GM18517 (cell line): ENCODE results near the gene TTLL9.
"Not testable (repeated sequence)": the region's sequence is repeated elsewhere in the genome, so short reads cannot be mapped to it uniquely, and the experiment has no call there.

Experiments used
- ATAC-seq: cut with Tn5 transposase; IDR thresholded peaks from one replicate; pipeline ENCODE4 v1.9.1; 2021; ENCODE audit warnings: mild to moderate bottlenecking, moderate library complexity; ENCODE audit not compliant: unreplicated experiment

Gene TTLL9, protein sequence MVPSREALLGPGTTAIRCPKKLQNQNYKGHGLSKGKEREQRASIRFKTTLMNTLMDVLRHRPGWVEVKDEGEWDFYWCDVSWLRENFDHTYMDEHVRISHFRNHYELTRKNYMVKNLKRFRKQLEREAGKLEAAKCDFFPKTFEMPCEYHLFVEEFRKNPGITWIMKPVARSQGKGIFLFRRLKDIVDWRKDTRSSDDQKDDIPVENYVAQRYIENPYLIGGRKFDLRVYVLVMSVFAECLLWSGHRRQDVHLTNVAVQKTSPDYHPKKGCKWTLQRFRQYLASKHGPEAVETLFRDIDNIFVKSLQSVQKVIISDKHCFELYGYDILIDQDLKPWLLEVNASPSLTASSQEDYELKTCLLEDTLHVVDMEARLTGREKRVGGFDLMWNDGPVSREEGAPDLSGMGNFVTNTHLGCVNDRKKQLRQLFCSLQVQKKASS

DNA sequence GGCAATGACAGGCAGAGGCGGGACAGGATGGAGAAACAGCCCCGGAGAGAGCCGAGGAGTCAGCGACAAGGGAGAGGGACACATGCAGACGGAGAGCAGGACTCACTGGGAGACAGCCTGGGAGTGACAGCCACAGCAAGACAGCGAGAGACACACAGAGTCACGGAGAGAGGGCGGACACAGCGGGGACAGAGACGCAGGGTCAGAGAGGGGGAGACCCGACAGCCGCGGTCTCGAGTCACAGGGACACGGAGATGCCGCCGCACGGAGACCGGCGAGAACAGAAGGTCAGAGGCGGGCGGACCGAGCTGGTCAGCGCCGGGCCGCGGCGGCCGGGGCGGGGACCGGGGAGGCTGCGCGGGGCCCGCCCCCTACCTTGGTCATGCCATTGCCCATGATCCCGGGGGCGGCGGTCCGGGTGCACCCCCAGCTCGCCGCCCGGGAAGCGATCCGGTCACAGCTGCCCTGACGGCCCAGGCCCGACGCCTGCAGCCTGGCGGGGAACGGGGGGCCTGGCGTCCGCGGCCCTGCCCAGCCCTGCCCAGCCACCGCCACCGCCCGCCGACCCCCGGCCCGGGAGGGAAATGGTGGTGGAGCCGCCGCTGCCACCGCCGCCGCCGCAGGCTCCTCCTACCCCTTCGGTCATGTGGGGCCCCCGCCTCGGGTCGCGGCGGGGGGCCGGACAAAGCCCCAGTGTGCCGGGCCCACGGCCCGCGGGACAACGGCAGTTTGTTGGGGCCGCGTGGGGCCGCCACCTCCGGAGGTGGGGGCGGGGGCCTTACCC, at the start of gene TTLL9, which contains the start of gene DUSP15:
TSS of gene TTLL9 (plus strand) at position 693 of the 784 bp plus-strand sequence. CDS start 493 bp downstream, outside the sequence.
TSS of gene DUSP15 (minus strand) at position 586 of the 784 bp plus-strand sequence. CDS start at position 396, 190 bp downstream.
- ATAC-seq: no peak

DNA sequence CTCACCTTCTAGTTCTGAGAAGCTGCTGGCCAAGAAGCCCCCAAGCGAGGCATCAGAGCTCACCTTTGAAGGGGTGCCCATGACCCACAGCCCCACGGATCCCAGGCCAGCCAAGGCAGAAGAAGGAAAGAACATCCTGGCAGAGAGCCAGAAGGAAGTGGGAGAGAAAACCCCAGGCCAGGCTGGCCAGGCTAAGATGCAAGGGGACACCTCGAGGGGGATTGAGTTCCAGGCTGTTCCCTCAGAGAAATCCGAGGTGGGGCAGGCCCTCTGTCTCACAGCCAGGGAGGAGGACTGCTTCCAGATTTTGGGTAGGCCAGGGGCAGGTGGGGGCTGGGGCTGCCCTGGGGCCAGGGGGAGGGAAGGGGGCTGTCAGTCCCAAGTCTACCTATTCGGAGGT, 49.0 kb upstream of the TTLL9 start:
- ATAC-seq: no peak

DNA sequence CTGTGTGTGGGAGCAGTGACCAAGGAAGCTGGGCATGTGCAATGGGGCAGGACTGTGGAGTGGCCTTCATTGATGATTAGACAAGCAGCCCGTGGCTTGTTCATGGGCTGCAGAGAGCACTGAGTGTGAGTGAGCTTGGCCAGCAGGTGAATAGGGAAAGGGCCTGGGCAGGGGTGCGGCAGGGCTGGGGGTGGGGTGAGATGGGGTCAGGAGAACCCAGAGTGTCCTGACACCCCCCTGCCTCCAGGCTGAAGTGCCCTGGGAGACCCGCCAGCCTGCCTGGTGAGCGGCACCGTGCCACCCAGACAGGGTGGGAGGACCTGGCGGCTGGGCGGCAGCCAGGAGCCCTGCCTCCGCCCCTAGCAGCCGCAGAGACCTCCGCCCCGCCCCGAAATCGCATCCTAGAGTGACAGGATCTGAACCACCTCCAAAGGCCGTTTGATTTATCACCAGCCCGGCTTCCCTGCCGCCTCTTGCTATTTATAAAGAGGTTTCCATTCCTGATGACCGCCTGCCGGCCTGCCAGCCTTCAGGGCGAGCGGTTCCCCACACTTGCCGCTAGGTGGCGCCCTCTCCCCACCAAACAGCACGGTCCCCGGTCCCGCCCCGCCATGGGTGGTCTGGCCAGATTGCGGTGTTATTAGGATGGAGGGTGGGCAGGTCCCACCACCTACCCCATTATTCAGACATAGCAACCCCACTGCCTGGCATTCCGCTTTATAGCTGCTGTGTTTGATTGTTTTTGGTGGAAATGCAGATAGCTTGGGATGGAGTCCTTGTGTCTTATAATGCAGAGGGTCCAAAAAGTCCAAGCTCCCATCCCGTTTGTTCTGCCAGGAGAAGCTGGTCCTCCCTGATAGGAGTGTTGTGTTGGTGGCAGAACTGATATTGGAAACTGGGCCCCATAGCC, 47.8 kb upstream of the TTLL9 start:
- no peak for ATAC-seq

DNA sequence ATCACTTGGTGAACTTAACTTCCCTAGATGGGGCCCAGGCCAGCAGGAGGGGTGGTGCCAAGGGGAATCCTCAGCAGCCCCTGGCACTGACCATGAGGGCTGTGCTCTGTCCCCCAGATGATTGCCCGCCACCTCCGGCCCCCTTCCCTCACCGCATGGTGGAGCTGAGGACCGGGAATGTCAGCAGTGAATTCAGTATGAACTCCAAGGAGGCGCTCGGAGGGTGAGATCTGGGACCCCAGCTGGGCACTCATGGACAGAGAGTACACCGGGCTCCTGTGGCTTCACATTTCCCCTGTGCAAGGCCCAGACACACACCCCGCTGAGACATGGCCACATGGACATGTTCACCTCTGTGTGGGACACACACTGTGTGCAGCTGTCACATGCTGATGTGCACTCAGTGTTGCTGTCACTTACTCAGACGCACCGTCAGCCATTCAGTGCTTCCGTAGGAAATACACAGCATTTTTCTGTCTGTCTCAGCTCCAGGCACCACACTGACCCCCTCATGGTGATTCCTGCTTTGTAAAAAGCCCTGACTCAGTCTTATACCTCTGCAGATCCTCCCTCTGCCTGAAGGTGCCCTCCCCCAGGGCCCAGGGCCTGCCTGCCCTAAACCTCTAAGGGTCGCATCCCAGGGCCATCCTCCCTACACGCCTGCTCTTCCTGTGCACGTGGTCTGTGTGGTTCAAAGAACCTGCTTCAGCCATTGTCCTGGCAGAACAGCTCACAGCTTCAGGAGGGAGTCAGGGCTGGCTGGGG, 46.9 kb upstream of the TTLL9 start:
- ATAC-seq: no peak

DNA sequence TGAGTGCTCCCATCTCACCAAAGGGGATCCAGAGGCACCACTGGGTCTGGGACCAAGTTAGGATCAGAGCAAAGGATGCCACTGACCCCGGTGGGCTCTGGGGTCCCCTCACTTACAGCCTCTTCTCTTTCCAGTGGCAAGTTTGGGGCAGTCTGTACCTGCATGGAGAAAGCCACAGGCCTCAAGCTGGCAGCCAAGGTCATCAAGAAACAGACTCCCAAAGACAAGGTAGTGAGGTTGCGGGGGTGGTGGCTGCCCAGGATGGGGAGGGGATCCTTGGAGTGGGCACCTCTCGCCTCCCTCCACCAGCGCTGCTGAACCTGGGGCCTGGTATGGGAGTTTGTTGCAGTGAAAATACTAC, 46.3 kb upstream of the TTLL9 start:
- no peak for ATAC-seq

DNA sequence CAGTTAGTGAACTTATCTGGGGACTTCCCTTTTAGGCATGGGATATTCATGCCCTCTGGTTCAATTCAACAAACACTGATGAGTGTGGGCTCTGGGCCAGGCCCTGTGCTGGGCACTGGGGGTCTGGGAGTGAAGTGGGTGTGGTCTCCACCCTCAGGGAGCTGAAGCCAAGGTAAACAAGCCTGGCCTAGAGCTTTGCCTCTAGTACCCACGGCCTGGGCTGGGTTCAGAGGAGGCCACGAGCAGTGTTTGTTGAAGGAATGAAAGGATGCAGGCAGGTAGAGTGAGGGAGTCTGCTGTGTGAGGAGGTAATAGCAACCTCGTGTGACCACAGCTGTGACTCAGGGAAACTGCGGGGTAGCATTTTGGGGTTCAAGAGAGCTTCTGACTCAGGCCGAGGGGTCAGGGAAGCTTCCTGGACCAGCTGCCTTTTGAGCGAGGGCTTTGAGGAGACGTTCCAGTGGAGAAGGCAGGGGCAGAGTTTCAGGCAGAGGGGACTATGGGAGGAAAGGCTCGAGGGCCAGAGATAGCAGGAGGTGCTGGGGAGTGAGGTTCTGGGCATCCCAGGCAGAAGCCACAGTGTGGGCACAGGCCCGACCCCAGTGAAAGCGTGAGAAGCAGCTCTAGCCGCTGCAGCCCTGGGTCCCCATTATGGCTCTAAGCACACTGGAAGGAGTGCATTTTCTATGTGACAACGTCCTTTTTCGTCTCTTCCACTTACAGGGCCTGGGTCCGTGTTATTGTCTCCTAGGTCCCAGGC, 45.7 kb upstream of the TTLL9 start:
- ATAC-seq: no peak

DNA sequence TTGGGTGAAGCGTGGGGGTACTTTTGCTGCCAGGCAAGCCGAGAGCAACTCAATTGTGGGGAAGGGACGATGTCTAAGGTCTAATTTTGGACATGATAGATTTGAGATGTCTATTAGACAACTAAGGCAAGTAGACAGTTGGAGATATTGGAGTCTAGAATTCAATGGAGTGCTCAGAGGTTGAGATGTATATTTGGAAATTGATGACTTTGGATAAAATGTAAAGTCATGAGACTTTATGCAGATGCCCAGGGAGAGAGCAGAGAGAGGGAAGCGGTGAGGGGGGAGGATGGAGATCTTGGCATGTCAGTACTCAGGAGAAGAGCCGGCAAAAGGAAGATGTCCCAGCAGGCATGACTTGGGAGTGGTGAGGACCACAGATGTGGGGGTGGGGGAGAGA, 44.4 kb upstream of the TTLL9 start:
- no peak for ATAC-seq

DNA sequence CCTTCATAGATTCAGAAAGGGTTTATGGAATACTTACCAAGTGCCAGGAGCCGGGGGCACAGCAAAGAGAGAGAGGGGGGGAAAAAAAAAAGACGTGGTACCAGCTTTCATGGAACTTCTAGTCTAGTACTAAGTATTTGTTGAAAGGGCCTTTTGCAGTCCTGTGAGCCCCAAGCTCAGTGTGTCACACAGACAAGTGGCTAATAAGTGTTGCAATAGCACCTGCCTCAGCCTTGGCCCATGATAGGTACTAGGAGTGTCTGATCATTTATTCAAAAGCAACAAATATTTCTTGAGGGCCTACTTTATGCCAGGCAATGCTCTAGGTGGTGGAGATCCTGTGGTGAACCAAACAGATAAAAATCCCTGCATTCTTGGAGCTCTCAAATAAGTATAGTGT, 43.4 kb upstream of the TTLL9 start:
- no peak for ATAC-seq

DNA sequence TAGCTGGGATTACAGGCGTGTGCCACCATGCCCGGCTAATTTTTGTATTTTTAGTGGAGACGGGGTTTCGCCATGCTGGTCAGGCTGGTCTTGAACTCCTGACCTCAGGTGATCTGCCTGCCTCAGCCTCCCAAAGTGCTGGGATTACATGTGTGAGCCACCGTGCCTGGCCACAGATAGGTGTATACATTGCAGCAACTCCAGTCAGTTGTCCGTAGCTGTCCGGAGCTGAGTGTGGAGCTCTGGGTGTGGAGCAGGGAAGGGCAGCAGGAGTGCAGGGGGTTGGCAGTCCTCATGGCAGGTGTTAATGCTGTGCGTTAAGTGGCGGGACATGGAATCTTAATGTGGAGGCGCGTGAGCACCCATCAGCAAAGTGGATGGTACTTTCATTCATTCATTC, 42.4 kb upstream of the TTLL9 start:
- ATAC-seq: not testable (repeated sequence)

DNA sequence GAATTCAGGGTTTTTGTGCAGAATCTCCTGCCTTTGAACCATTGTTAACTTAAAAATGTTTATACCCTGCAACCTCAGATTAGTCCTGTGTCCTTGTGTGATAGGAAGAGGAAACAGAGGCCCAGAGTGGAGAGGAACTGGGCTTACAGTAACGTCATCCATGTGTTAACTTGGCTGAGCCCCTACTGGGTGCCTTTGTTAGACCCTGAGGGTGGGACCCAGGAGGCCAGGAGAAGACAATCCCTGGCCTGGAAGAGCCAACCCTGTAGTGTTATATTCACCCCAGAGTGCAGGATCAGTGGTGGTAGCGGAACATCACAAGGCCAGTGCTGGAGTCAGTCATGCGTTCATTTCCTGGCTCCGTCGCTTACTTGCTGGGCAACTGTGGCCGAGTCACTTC, 40.7 kb upstream of the TTLL9 start:
- no peak for ATAC-seq

DNA sequence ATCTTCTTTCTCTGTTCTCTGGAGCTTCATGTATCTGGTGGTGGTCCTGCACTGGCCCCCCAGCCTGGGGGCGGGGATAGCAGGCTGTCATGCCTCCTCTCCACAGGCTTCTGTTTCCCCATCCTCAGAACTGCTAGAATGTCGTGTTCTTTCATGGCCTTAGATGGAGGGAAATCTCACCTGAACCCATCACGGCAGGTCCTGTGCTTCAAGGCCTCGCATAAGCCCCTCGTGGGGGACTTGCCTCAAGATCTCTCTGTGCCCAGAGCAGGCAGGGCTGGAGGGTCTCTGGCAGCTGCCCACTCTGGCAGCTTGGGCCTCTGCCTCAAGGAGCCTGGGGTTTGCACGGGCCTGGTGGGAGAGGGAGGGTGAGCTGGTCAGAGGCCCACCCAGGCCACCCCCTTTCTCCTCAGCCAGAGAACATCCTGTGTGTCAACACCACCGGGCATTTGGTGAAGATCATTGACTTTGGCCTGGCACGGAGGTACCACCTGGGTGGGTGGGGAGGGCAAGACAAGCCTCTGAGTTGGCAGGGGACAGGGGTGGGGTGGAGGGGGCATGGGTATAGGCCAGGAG, 39.9 kb upstream of the TTLL9 start:
- ATAC-seq: no peak

DNA sequence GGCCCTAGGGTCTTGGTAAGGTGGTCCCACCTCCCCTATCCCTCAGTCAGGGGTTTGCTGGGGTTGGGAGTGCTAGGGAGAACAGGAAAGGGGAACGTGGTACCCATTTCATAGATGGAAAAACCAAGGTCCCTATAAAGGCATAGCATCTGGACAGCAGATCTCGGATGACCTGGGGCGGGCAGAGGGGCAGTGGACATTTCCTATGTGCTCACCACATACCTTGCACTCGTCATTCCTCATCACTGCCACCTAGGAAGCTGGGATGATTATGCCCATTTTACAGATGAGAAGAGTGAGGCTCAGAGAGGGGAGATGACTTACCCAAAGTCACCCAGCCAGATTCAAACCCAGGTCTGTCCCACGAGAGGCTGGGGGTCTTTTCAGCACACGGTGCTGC, 39.2 kb upstream of the TTLL9 start:
- ATAC-seq: no peak

DNA sequence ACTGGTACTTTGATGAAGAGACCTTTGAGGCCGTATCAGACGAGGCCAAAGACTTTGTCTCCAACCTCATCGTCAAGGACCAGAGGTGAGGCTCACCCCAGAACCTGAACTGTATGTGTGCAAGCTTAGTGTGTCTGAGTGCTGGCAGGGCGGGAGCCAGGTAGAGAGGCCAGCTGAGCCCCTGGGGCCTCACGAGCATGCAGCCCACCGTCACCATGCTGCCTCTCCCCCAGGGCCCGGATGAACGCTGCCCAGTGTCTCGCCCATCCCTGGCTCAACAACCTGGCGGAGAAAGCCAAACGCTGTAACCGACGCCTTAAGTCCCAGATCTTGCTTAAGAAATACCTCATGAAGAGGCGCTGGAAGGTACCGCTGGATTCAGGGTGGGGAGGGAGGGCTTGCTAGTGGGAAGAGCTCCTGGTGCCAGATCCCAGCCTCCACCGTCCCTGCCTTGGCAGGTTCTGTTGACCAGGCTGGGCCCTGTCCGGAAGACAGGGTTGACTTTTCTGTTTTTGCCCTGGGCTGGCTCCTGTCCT, 38.6 kb upstream of the TTLL9 start:
- ATAC-seq: no peak

DNA sequence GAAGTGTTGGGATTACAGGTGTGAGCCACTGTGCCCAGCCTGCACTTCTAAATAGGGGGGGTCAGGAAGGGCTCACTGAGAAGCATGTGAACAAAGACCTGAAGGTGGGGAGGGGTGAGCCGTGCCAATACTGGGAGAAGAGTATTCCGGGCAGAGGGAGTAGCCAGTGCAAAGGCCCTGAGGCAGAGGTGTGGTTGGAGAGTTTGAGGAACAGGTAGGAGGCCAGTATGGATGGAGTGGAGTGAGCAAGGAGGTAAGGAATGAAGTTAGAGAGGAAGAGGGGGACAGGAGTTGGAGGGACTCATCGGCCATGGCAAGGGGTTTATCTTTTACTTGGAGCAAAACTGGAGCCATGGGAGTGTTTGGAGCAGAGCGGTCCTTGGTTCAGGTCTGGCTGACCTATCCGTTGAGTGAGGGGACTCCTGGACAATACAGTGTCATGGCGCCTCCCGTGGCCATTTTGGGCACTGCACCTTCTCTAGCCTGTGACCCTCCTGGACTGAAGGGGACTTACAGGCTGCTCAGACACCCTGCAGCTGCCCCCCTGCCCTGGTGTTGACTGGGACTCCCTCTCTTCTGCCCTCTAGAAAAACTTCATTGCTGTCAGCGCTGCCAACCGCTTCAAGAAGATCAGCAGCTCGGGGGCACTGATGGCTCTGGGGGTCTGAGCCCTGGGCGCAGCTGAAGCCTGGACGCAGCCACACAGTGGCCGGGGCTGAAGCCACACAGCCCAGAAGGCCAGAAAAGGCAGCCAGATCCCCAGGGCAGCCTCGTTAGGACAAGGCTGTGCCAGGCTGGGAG, 37.1 kb upstream of the TTLL9 start:
- ATAC-seq: no peak

DNA sequence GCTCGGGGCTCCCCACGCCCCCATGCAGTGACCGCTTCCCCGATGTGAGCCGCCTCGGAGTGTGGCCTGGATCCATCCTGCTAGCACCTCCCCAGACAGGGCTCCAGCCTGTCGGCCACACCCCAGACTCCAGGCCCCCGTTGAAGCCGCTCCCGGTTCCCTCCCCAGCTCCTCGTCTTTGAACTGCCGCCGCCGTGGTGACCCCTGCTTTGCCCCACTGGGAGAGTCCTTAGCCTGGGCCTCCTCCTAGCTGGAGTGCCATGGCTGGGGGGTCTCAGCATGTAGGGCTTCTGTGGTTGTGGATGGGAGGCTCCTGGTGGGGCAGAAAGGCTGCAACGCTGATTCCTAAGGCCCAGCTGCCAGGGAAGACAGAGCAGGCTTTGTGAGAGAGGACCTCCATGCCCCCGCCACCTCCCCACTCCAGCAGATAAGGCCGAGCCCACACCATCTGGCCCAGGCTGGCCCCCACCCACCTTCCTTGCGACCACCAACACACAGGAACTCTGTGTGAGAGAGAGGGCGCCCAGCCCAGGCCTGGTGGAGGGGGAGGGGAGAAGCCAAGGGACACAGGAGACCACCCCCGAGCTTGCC, 36.4 kb upstream of the TTLL9 start:
- ATAC-seq: no peak

DNA sequence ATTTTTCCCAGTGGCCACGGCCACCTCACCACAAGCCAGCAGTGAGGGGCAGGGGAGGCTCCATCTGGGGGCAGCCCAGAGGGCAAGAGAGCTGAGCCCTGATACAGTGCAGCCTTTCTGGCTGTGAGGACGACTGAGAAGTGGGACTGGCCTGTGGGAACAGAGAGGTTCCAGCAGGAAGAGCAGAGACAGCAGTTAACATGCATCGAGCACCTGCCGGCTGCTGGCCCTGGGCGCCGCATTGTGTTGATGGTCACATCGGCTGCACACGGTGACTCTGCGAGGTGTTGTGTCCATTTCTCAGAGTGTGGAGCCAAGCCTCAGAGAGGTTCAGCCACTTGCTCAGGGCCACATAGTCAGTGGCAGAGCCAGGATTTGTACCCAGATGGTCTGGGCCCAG, 34.9 kb upstream of the TTLL9 start:
- ATAC-seq: no peak

DNA sequence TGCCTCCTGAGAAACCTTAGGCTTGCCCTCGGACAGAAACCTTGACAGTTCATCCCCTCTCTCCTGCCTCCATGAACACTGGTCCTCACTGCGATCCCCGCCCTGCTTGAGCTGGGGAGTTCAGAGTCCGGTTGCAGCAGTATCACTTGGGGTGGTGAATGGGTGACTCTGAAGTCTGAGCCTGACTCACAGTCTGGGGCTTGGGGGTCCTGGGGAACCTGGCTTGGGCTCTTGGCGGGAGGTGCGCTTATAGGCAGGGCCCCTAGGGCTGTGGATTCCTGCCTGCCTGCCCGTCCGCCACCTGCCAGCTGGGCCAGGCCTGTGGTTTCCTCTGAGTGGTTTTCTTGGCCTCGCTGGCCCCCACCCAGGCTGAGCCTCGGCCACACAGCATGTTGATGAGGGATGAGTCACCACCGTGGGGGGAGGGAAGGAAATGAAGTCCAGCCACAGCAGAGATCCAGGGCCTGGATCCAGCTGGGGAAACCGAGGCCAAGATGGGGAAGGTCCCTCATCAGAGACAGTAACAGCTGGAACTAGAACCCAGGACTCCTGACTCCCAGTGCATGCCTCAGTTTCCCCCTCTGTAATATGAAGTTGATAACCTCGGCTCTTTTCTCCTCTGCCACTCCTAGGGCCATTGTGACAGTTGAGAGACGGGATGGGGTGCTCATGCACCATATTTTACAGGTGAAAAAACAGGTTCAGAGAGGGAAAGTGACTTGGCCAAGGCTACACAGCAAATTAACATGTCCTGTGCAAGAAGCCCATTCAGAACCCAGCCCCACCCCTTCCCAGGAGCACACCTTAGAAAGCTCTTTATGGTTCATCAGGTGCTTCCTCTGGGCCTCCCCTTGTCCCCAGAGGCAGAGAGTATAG, 34.2 kb upstream of the TTLL9 start:
- no peak for ATAC-seq
